A549 (cell line): ENCODE results near the gene ANKRD23. TPM values are rescaled to one million over a fixed set of nuclear protein-coding genes. Genes with fewer than 3 reads are reported as not detected.

ENCODE experiments used
- ATAC-seq, 2 experiments: fragments of 200-7000 bp in 1 of 2; fragments of >200 bp in 1 of 2; cut with Nextera tagmentation in 1 of 2; cut with Tn5 transposase in 1 of 2; 3 replicates each; pipeline versions ENCODE4 v1.8.0 to v1.9.1; 2018 to 2020; ENCODE audit warnings: mild to moderate bottlenecking in 1 of 2, moderate library complexity in 1 of 2
- CTCF ChIA-PET: fragments of 300-600 bp; sonication (Branson Sonifier 250); formaldehyde crosslinking; extraction: SDS; loops from one replicate; lab custom pipeline; 2021; ENCODE audit warnings: antibody characterized with exemption, inconsistent platforms; lab: Yijun Ruan, JAX
- POLR2A ChIA-PET: fragments of 350-600 bp; formaldehyde crosslinking; extraction: SDS; loops from one replicate; lab custom pipeline; 2021; ENCODE audit warnings: antibody characterized with exemption, inconsistent platforms; lab: Yijun Ruan, JAX
- DNase-seq, 2 experiments: peaks; one replicate each; pipeline versions ENCODE4 v3.0.0 to v3.0.0-alpha.2; 2011 to 2016; ENCODE audit warnings: low read depth in 1 of 2, low spot score in 1 of 2
- FAIRE-seq: peaks from 2 replicates; lab custom pipeline; 2011; peaks lifted over from hg19 to GRCh38; lab: Jason Lieb, UNC
- H3K27ac ChIP-seq, 2 experiments: fragments of >200 bp; sonication (Bioruptor Twin); formaldehyde crosslinking; 3 replicates each; pipeline ENCODE4 v1.5.1; 2016 to 2017
- H3K4me1 ChIP-seq: fragments of >200 bp; sonication (Bioruptor Twin); formaldehyde crosslinking; 3 replicates; pipeline ENCODE4 v1.6.1; 2016
- H3K4me2 ChIP-seq: fragments of >200 bp; sonication (Bioruptor Twin); formaldehyde crosslinking; 3 replicates; pipeline ENCODE4 v1.6.1; 2016
- H3K4me3 ChIP-seq: fragments of >200 bp; sonication (Bioruptor Twin); formaldehyde crosslinking; 3 replicates; pipeline ENCODE4 v1.5.1; 2016
- H3K9me3 ChIP-seq: fragments of >200 bp; sonication (Bioruptor Twin); formaldehyde crosslinking; 3 replicates; pipeline ENCODE4 v1.6.1; 2016
- ATOH8 ChIP-seq: fragments of 250-450 bp; sonication (Bioruptor Pico); IDR thresholded peaks from 2 replicates; pipeline ENCODE4 v1.5.0; 2020; ENCODE audit warnings: low read depth, mild to moderate bottlenecking, moderate library complexity
- BCL3 ChIP-seq: fragments of >200 bp; sonication (Bioruptor Twin); formaldehyde crosslinking; IDR thresholded peaks from 3 replicates; pipeline ENCODE4 v1.6.1; 2016
- BHLHE40 ChIP-seq: IDR thresholded peaks from 2 replicates; pipeline ENCODE4 v1.6.1; 2012; ENCODE audit warnings: low read depth, low read length, inconsistent platforms
- CEBPB ChIP-seq, 2 experiments: fragments of >200 bp in 1 of 2; sonication (Bioruptor Twin) in 1 of 2; formaldehyde crosslinking in 1 of 2; IDR thresholded peaks; 2 replicates each; pipeline ENCODE4 v1.6.1; 2012 to 2016
- CHD4 ChIP-seq: fragments of 200-600 bp; sonication (generic); IDR thresholded peaks from 2 replicates; pipeline ENCODE4 v1.6.1; 2016; ENCODE audit warnings: antibody characterized with exemption, mild to moderate bottlenecking, borderline replicate concordance
- HES2 ChIP-seq: fragments of >200 bp; sonication (Bioruptor Twin); formaldehyde crosslinking; IDR thresholded peaks from 2 replicates; pipeline ENCODE4 v1.6.1; 2016
- HOXB13 ChIP-seq: fragments of 250-450 bp; sonication (Bioruptor Pico); IDR thresholded peaks from 2 replicates; pipeline ENCODE4 v1.5.0; 2020; ENCODE audit warnings: low read depth, mild to moderate bottlenecking, moderate library complexity
- HOXB5 ChIP-seq: fragments of 250-450 bp; sonication (Bioruptor Pico); IDR thresholded peaks from 2 replicates; pipeline ENCODE4 v1.5.0; 2020; ENCODE audit warnings: mild to moderate bottlenecking, moderate library complexity
- JUN ChIP-seq, 2 experiments: fragments of >200 bp; sonication (Bioruptor Twin); formaldehyde crosslinking; IDR thresholded peaks; 2 replicates in 1 of 2; 3 replicates in 1 of 2; pipeline ENCODE4 v1.6.1; 2016 to 2017
- KDM5A ChIP-seq: fragments of 200-600 bp; sonication (generic); IDR thresholded peaks from 2 replicates; pipeline ENCODE4 v1.6.1; 2016; ENCODE audit warnings: antibody characterized with exemption, mild to moderate bottlenecking
- MAZ ChIP-seq: fragments of 150-350 bp; IDR thresholded peaks from 2 replicates; pipeline ENCODE4 v1.6.1; 2014; ENCODE audit warnings: antibody characterized with exemption, low read depth, low read length, borderline replicate concordance
- MYC ChIP-seq: IDR thresholded peaks from 2 replicates; pipeline ENCODE4 v1.6.1; 2012; ENCODE audit warnings: mild to moderate bottlenecking, inconsistent platforms, low read length, improper control_type of control experiment, borderline replicate concordance
- PHF8 ChIP-seq: fragments of 200-600 bp; sonication (generic); IDR thresholded peaks from 2 replicates; pipeline ENCODE4 v1.6.1; 2016; ENCODE audit warnings: low read depth, mild to moderate bottlenecking, antibody characterized with exemption, moderate library complexity, borderline replicate concordance
- RAD21 ChIP-seq, 2 experiments: fragments of >200 bp in 1 of 2; sonication (Bioruptor Twin) in 1 of 2; formaldehyde crosslinking in 1 of 2; IDR thresholded peaks in 1 of 2; conservative IDR thresholded peaks in 1 of 2; 2 replicates in 1 of 2; 3 replicates in 1 of 2; pipeline ENCODE4 v1.6.1; 2012 to 2018; ENCODE audit warnings: inconsistent platforms in 1 of 2
- RCOR1 ChIP-seq: fragments of 150-350 bp; IDR thresholded peaks from 2 replicates; pipeline ENCODE4 v1.6.1; 2014; ENCODE audit warnings: antibody characterized with exemption, low read length, low read depth
- REST ChIP-seq: fragments of 200-600 bp; sonication (generic); IDR thresholded peaks from 2 replicates; pipeline ENCODE4 v1.6.1; 2016; ENCODE audit warnings: antibody characterized with exemption, mild to moderate bottlenecking, moderate library complexity
- ZNF302 ChIP-seq: fragments of 250-450 bp; sonication (Bioruptor Pico); IDR thresholded peaks from 2 replicates; pipeline ENCODE4 v1.9.0; 2021; ENCODE audit warnings: inconsistent platforms, mild to moderate bottlenecking, moderate library complexity
- ZSCAN20 ChIP-seq: fragments of 250-450 bp; sonication (Bioruptor Pico); IDR thresholded peaks from 2 replicates; pipeline ENCODE4 v1.8.0; 2022; ENCODE audit warnings: mild to moderate bottlenecking, moderate library complexity
- WGBS: methylation state at CpG from one replicate; pipeline ENCODE4 v1.1.6; 2017; ENCODE audit errors: missing lambda C conversion rate; 5-methylcytosine and 5-hydroxymethylcytosine counted together
- polyA plus RNA-seq, 4 experiments: library from polyadenylated mRNA; depleted of rRNA in 3 of 4; stranded (reverse); fragments of >200 nt; fragmentation: RNase III in 1 of 4; extraction: RNeasy Plus Mini Kit Qiagen cat#74134 plus additional on column Dnase treatment in 1 of 4; gene quantifications; 2 replicates in 3 of 4; 3 replicates in 1 of 4; pipeline ENCODE4 v1.2.3, GENCODE V29; 2011 to 2017

The ANKRD23 gene
- polyA plus RNA-seq, 2 of the 4 experiments (the other 2 are of a cell fraction): 1.9 to 2.4 TPM

- TF ChIP-seq MAZ (no peak), MYC (no peak), ZSCAN20 (CRISPR knock-in tag) (no peak), CHD4 (no peak)
- TF ChIP-seq, all 56 proteins: peak for 0
Measured at GRCh38 chr2:96873651-96874096, 29.9 kb upstream of the ANKRD23 start (continued).

- POLR2A ChIA-PET: no interaction called here
- no peak overlapping the region for H3K4me2 ChIP-seq
- 85% methylated on average over 14 of the region's 14 CpGs for WGBS
Measured at GRCh38 chr2:96872591-96873349, 28.9 kb upstream of the ANKRD23 start.

More at GRCh38 chr2:96872591-96873349, 28.9 kb upstream of the ANKRD23 start:
- FAIRE-seq (no peak), ATAC-seq (no peak), DNase-seq (no peak)
- CTCF ChIA-PET: interaction anchor here (0.6 to 3.3 kb wide), 7 partner anchors 13 to 78 kb away, joined by 3 to 16 read pairs (median 4); partner anchors contain the start of gene ANKRD39
- peaks cover 7% of the 10 kb centered on the region for H3K4me1 ChIP-seq
- no peak overlapping the region for H3K27ac ChIP-seq
- H3K4me3 ChIP-seq: no peak overlapping the region
- no peak for TF ChIP-seq KDM5A
- TF ChIP-seq RCOR1: no peak
- TF ChIP-seq RAD21 (conservative IDR thresholded peaks at IDR 0.05 in 1 of 2, IDR thresholded peaks at IDR 0.05 in 1 of 2): no peak
- no peak for TF ChIP-seq JUN (IDR thresholded peaks at IDR 0.05)
- no peak for TF ChIP-seq HOXB13 (CRISPR knock-in tag)
- TF ChIP-seq CEBPB (IDR thresholded peaks at IDR 0.05): no peak
- no peak for TF ChIP-seq ATOH8 (CRISPR knock-in tag)
- no peak for TF ChIP-seq ZNF302 (CRISPR knock-in tag)
- no peak for TF ChIP-seq HES2
- no peak for TF ChIP-seq REST
- TF ChIP-seq PHF8: no peak
- no peak for TF ChIP-seq BCL3
- no peak for TF ChIP-seq BHLHE40
- TF ChIP-seq HOXB5 (CRISPR knock-in tag): no peak
- no peaks in the 10 kb centered on the region for H3K9me3 ChIP-seq
